ENCODE data around the gene RGS7.

The RGS7 gene

GRCh38 chr1:241357366-241358340 lies 648 bp upstream of the RGS7 start:
- no peak for DNase-seq (ENCODE audit: low read depth)

GRCh38 chr1:241356187-241356518 lies 852 bp downstream of the RGS7 start:
- TF ChIP-seq CTCF (IDR thresholded peaks at IDR 0.05; ENCODE audit: low read depth, low read length, missing control alignments), result no peak
- in situ Hi-C loops (cut with HindIII; ENCODE audit: low sequenced_read_pairs), result no loop called here
- peak overlapping the region; percentile 51 for H3K4me3 ChIP-seq (ENCODE audit: low read depth, low read length)

More at GRCh38 chr1:241357366-241358340, 648 bp upstream of the RGS7 start:
- no peak for TF ChIP-seq CTCF (IDR thresholded peaks at IDR 0.05; ENCODE audit: low read depth, low read length, missing control alignments)
- peak overlapping the region; percentile 51 for H3K4me3 ChIP-seq (ENCODE audit: low read depth, low read length)
- in situ Hi-C loops (cut with HindIII; ENCODE audit: low sequenced_read_pairs), result no loop called here

GRCh38 chr1:241355311-241356010 lies 1.5 kb downstream of the RGS7 start:
- TF ChIP-seq CTCF (IDR thresholded peaks at IDR 0.05; ENCODE audit: low read depth, low read length, missing control alignments), result no peak
- H3K4me3 ChIP-seq (ENCODE audit: low read depth, low read length), result no peak overlapping the region
- in situ Hi-C loops (cut with HindIII; ENCODE audit: low sequenced_read_pairs), result no loop called here
- DNase-seq (ENCODE audit: low read depth), result no peak

More at GRCh38 chr1:241356187-241356518, 852 bp downstream of the RGS7 start:
- no peak for DNase-seq (ENCODE audit: low read depth)

- no peak overlapping the region for H3K4me3 ChIP-seq (ENCODE audit: low read depth, low read length)
- DNase-seq (ENCODE audit: low read depth), result no peak
- TF ChIP-seq CTCF (IDR thresholded peaks at IDR 0.05; ENCODE audit: low read depth, low read length, missing control alignments), result no peak
- in situ Hi-C loops (cut with HindIII; ENCODE audit: low sequenced_read_pairs), result no loop called here
Observed at GRCh38 chr1:241352401-241352800, 4.6 kb downstream of the RGS7 start.

- in situ Hi-C loops (cut with HindIII; ENCODE audit: low sequenced_read_pairs), result no loop called here
- DNase-seq (ENCODE audit: low read depth), result no peak
- H3K4me3 ChIP-seq (ENCODE audit: low read depth, low read length), result no peak overlapping the region
- TF ChIP-seq CTCF (IDR thresholded peaks at IDR 0.05; ENCODE audit: low read depth, low read length, missing control alignments), result no peak
Observed at GRCh38 chr1:241351841-241352240, 5.2 kb downstream of the RGS7 start.

GRCh38 chr1:241343956-241344355 lies 13.0 kb downstream of the RGS7 start:
- in situ Hi-C loops (cut with HindIII; ENCODE audit: low sequenced_read_pairs), result no loop called here
- TF ChIP-seq CTCF (IDR thresholded peaks at IDR 0.05; ENCODE audit: low read depth, low read length, missing control alignments), result no peak
- no peak for DNase-seq (ENCODE audit: low read depth)
- no peak overlapping the region for H3K4me3 ChIP-seq (ENCODE audit: low read depth, low read length)

All from astrocyte of the cerebellum (primary cell).